H1 (cell line): Measurements from ENCODE around the gene MRPS24. TPM values are rescaled to one million over a fixed set of nuclear protein-coding genes. Genes with fewer than 3 reads are reported as not detected.

Experiments
- SP1 ChIP-seq: IDR thresholded peaks from 2 replicates; pipeline ENCODE4 v1.6.1; 2011; ENCODE audit warnings: low read depth, low read length
- TAF1 ChIP-seq: IDR thresholded peaks from 2 replicates; pipeline ENCODE4 v1.6.1; 2011; ENCODE audit warnings: mild to moderate bottlenecking, low read depth, low read length
- TCF12 ChIP-seq: IDR thresholded peaks from 2 replicates; pipeline ENCODE4 v1.6.1; 2011; ENCODE audit warnings: low read depth, mild to moderate bottlenecking, low read length
- USF2 ChIP-seq: IDR thresholded peaks from 2 replicates; pipeline ENCODE4 v1.6.1; 2011; ENCODE audit warnings: low read length, improper control_type of control experiment
- polyA plus RNA-seq, 7 experiments: library from polyadenylated mRNA; depleted of rRNA in 3 of 7; stranded (reverse) in 5 of 7; unstranded in 2 of 7; fragments of >200 nt in 5 of 7; fragments of 200-250 nt in 2 of 7; gene quantifications; 1 replicate in 5 of 7; 2 replicates in 1 of 7; 4 replicates in 1 of 7; pipeline versions ENCODE4 v1.2.1 to v1.2.3, GENCODE V29; 2011 to 2013; ENCODE audit warnings: missing spikeins in 2 of 7, mixed read lengths in 2 of 7
- total RNA-seq: library from RNA; stranded (reverse); fragmentation: NEBNext Ultra II Directional; extraction: Animal tissue kit (Norgen Biotek cat#: 25700); gene quantifications from 2 replicates; pipeline ENCODE4 v1.2.1, GENCODE V29; 2021

MRPS24 gene
- total and polyA plus RNA-seq, 2 of the 8 experiments (the other 6 are each of a cell fraction or from before 2014, with no cell fraction given) = 133 to 347 TPM

- TF ChIP-seq TCF12 (no peak), USF2 (no peak), SP1 (no peak), TAF1 (no peak)
Observed at GRCh38 chr7:43890468-43890867, 21.2 kb upstream of the MRPS24 start (continued).
